IPS-18a (cell line): ENCODE measurements around the gene BACH2.

Source experiments
- H3K27ac ChIP-seq: one replicate; pipeline ENCODE4 v1.5.1; 2013; ENCODE audit warnings: low read length
- H3K27me3 ChIP-seq: one replicate; pipeline ENCODE4 v1.6.1; 2013; ENCODE audit warnings: mild to moderate bottlenecking, low read length; ENCODE audit not compliant: control insufficient read depth, insufficient read depth
- H3K36me3 ChIP-seq: one replicate; pipeline ENCODE4 v1.6.1; 2013; ENCODE audit warnings: low read depth, low read length; ENCODE audit not compliant: control insufficient read depth
- H3K4me1 ChIP-seq: one replicate; pipeline ENCODE4 v1.6.1; 2013; ENCODE audit warnings: low read depth, low read length; ENCODE audit not compliant: control insufficient read depth
- H3K4me3 ChIP-seq: one replicate; pipeline ENCODE4 v1.5.1; 2013; ENCODE audit warnings: low read length
- H3K9ac ChIP-seq: one replicate; pipeline ENCODE4 v1.6.1; 2013; ENCODE audit warnings: mild to moderate bottlenecking, low read length, moderate library complexity
- H3K9me3 ChIP-seq: one replicate; pipeline ENCODE4 v1.6.1; 2013; ENCODE audit warnings: low read depth, low read length; ENCODE audit not compliant: control insufficient read depth

The BACH2 gene

GRCh38 chr6:89999154-89999553, 297.5 kb downstream of the BACH2 start:
- Histone ChIP-seq H3K4me3 (no peak overlapping the region), H3K27me3 (no peaks in the 10 kb centered on the region), H3K4me1 (no peaks in the 10 kb centered on the region), H3K36me3 (no peaks in the 10 kb centered on the region), H3K9ac (no peak overlapping the region), H3K9me3 (no peaks in the 10 kb centered on the region), H3K27ac (no peak overlapping the region)

GRCh38 chr6:89997456-89998445, 298.9 kb downstream of the BACH2 start:
- Histone ChIP-seq H3K9ac (no peak overlapping the region), H3K4me1 (no peaks in the 10 kb centered on the region), H3K4me3 (no peak overlapping the region), H3K36me3 (no peaks in the 10 kb centered on the region), H3K27ac (no peak overlapping the region), H3K27me3 (no peaks in the 10 kb centered on the region), H3K9me3 (no peaks in the 10 kb centered on the region)

GRCh38 chr6:89993411-89993810, 303.2 kb downstream of the BACH2 start:
- peaks cover 3% of the 10 kb centered on the region for H3K4me1 ChIP-seq
- H3K27ac ChIP-seq = no peak overlapping the region
- no peaks in the 10 kb centered on the region for H3K27me3 ChIP-seq
- no peaks in the 10 kb centered on the region for H3K9me3 ChIP-seq
- no peak overlapping the region for H3K9ac ChIP-seq
- H3K36me3 ChIP-seq = no peaks in the 10 kb centered on the region
- no peak overlapping the region for H3K4me3 ChIP-seq

- Histone ChIP-seq H3K27me3 (no peaks in the 10 kb centered on the region), H3K4me3 (no peak overlapping the region), H3K4me1 (peaks cover 3% of the 10 kb centered on the region), H3K9ac (no peak overlapping the region), H3K36me3 (no peaks in the 10 kb centered on the region), H3K9me3 (no peaks in the 10 kb centered on the region), H3K27ac (no peak overlapping the region)
These were observed 303.8 kb downstream of the BACH2 start for GRCh38 chr6:89992818-89993217.

- Histone ChIP-seq H3K27me3 (no peaks in the 10 kb centered on the region), H3K4me3 (no peak overlapping the region), H3K9me3 (no peaks in the 10 kb centered on the region), H3K9ac (no peak overlapping the region), H3K36me3 (no peaks in the 10 kb centered on the region), H3K4me1 (peaks cover 13% of the 10 kb centered on the region), H3K27ac (no peak overlapping the region)
These were observed 306.9 kb downstream of the BACH2 start for GRCh38 chr6:89989742-89990141.

GRCh38 chr6:89987830-89988229, 308.8 kb downstream of the BACH2 start:
- H3K4me1 ChIP-seq = peaks cover 13% of the 10 kb centered on the region
- H3K4me3 ChIP-seq = no peak overlapping the region
- H3K27me3 ChIP-seq = no peaks in the 10 kb centered on the region
- no peak overlapping the region for H3K9ac ChIP-seq
- no peak overlapping the region for H3K27ac ChIP-seq
- no peaks in the 10 kb centered on the region for H3K9me3 ChIP-seq
- no peaks in the 10 kb centered on the region for H3K36me3 ChIP-seq

- no peak overlapping the region for H3K9ac ChIP-seq
- H3K4me3 ChIP-seq = no peak overlapping the region
- no peak overlapping the region for H3K27ac ChIP-seq
- no peaks in the 10 kb centered on the region for H3K27me3 ChIP-seq
- H3K36me3 ChIP-seq = no peaks in the 10 kb centered on the region
- H3K9me3 ChIP-seq = no peaks in the 10 kb centered on the region
- H3K4me1 ChIP-seq = peaks cover 13% of the 10 kb centered on the region
These were observed 309.5 kb downstream of the BACH2 start for GRCh38 chr6:89987140-89987539.

GRCh38 chr6:89986650-89987074, 310.0 kb downstream of the BACH2 start:
- Histone ChIP-seq H3K9me3 (no peaks in the 10 kb centered on the region), H3K9ac (no peak overlapping the region), H3K4me1 (peaks cover 13% of the 10 kb centered on the region), H3K4me3 (no peak overlapping the region), H3K27me3 (no peaks in the 10 kb centered on the region), H3K36me3 (no peaks in the 10 kb centered on the region), H3K27ac (no peak overlapping the region)

- Histone ChIP-seq H3K27me3 (no peaks in the 10 kb centered on the region), H3K9me3 (no peaks in the 10 kb centered on the region), H3K4me1 (peaks cover 13% of the 10 kb centered on the region), H3K36me3 (no peaks in the 10 kb centered on the region), H3K9ac (peak overlapping the region; percentile 31), H3K4me3 (no peak overlapping the region), H3K27ac (no peak overlapping the region)
These were observed 310.7 kb downstream of the BACH2 start for GRCh38 chr6:89985751-89986493.

GRCh38 chr6:89984926-89985750, 311.5 kb downstream of the BACH2 start:
- H3K9ac ChIP-seq = peak overlapping the region; percentile 31
- H3K27ac ChIP-seq = no peak overlapping the region
- no peaks in the 10 kb centered on the region for H3K9me3 ChIP-seq

GRCh38 chr6:89980353-89980752, 316.3 kb downstream of the BACH2 start:
- Histone ChIP-seq H3K4me1 (peaks cover 1% of the 10 kb centered on the region), H3K36me3 (no peaks in the 10 kb centered on the region), H3K27ac (no peak overlapping the region), H3K9me3 (no peaks in the 10 kb centered on the region), H3K27me3 (no peaks in the 10 kb centered on the region), H3K9ac (no peak overlapping the region), H3K4me3 (no peak overlapping the region)

More at GRCh38 chr6:89984926-89985750, 311.5 kb downstream of the BACH2 start:
- no peaks in the 10 kb centered on the region for H3K36me3 ChIP-seq
- H3K4me1 ChIP-seq = peaks cover 13% of the 10 kb centered on the region
- H3K27me3 ChIP-seq = no peaks in the 10 kb centered on the region
- H3K4me3 ChIP-seq = no peak overlapping the region
